Measurements from ENCODE around the gene MTMR12. TPM values are rescaled to one million over a fixed set of nuclear protein-coding genes. Genes with fewer than 3 reads are reported as not detected.
"Not testable (repeated sequence)": the region's sequence is repeated elsewhere in the genome, so short reads cannot be mapped to it uniquely, and the experiment has no call there.

The MTMR12 gene
- total RNA-seq, 1 experiment from 2014 or later: 12.1 TPM

DNA sequence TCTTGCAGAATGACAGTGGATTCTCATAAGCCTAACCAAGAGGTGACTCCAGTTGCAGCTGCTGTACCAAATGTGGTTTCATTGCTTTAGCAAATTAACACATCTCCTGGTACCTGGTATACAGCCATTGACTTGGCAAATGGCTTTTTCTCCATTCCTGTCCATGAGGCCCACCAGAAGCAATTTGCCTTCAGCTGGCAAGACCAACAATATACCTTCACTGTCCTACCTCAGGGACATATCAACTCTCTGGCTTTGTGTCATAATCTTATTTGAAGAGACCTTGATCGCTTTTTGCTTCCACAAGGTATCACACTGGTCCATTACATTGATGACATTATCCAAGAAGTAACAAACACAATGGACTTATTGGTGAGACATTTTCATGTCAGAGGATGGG is 22.8 kb downstream of the MTMR12 start:
- H3K4me3 ChIP-seq, DNase-seq, H3K27me3 ChIP-seq, H3K9me3 ChIP-seq: not testable (repeated sequence)
- peaks cover 15% of the 10 kb centered on the region for H3K36me3 ChIP-seq

DNA sequence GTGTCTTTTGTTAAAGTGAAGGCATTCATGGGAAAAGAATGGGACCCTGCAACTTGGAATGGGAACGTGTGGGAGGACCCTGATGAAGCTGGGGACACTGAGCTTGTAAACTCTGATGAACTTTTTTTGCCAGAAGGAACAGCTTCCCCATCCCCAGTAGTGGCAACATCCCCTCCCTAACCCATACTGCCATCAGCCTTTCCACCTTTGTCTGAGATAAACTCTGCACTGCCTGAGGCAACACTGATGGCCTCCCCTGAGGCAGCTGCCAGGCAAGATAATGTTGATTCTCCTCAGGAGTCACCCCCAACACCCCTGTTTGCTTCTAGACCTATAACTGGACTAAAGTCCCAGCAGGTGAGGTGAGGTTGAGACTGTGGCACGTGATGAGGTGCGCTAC is 24.6 kb downstream of the MTMR12 start:
- H3K36me3 ChIP-seq, DNase-seq, H3K9me3 ChIP-seq, H3K4me3 ChIP-seq, H3K27me3 ChIP-seq: not testable (repeated sequence)

DNA sequence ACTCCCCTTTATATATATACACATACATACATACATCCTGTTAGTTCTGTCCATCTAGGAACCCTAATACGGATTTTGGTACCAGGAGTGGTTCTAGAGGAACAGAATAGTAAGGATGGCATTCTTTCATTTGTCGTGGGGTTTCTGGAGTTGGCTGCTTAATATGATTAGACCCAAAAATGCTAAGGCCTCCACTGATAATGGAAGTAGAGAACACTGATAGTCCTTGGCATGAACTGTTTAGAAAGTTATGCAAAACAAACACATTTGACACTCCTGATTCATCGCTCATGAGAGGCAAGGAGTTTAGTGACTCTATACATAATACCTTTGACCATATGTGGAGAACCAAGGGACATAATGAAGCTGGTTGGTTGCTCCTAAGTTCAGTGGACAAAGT is 25.2 kb downstream of the MTMR12 start:
- not testable (repeated sequence) for H3K36me3 ChIP-seq

DNA sequence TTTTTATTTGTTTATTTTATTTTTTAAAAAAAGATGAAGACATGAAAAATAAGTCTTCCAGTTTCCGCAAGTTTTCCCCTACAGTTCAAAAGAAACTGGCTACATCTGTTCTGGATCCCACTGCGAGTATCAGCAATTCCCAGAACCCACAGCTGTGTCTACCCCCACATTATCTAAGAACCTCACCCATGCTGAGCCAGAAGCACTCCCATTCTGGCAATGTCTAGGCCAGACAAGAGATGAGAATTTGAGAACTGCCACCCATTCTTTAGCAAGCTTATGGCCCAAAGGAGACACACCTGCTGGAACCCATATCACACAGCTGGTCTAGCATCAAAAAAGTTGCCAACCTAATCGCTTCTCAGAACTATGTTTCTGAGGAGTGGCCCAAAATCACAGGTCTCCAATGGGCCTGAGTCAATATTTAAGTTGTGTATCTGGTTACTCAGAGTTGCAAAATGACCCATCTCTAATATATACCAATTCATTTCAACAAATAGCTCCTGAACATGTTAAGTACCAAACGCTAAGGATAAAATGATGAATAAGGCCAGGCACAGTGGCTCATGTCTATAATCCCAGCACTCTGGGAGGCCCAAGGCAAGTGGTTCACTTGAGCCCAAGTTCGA is 27.1 kb downstream of the MTMR12 start:
- DNase-seq: no peak
- Histone ChIP-seq H3K36me3 (peaks cover 3% of the 10 kb centered on the region), H3K9me3 (no peaks in the 10 kb centered on the region), H3K4me3 (no peak overlapping the region), H3K27me3 (no peaks in the 10 kb centered on the region)

More for the DNA sequence above, 25.2 kb downstream of the MTMR12 start:
- not testable (repeated sequence) for H3K4me3 ChIP-seq, DNase-seq, H3K9me3 ChIP-seq, H3K27me3 ChIP-seq

GRCh38 chr5:32283539-32284377 is 29.0 kb downstream of the MTMR12 start:
- Histone ChIP-seq H3K27me3 (no peaks in the 10 kb centered on the region), H3K9me3 (no peaks in the 10 kb centered on the region), H3K4me3 (no peak overlapping the region), H3K36me3 (peaks cover 3% of the 10 kb centered on the region)
- DNase-seq: peak; percentile 61

DNA sequence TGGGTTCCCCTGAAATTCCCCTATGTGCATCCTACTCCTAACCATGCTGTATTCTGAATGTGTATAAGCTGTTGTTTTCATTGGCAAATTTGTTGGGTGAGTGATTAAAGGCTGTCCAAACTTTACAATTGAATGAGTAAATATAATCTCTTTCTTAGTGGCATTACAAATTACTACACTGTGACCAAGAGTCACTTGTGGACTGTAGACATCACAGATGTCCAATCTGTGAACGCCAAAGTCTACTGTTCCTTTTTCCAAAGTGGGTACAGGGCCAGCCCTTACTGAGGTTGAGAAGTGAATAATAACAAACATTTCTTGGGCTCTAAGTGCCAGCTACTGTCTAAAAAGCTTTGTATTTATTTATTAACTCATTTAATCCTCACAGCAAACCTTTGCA is 29.7 kb downstream of the MTMR12 start:
- H3K36me3 ChIP-seq: peaks cover 3% of the 10 kb centered on the region
- H3K27me3 ChIP-seq: no peaks in the 10 kb centered on the region
- no peaks in the 10 kb centered on the region for H3K9me3 ChIP-seq
- DNase-seq: no peak
- H3K4me3 ChIP-seq: no peak overlapping the region

- DNase-seq: no peak
- H3K27me3 ChIP-seq: no peaks in the 10 kb centered on the region
- H3K4me3 ChIP-seq: no peak overlapping the region
- H3K9me3 ChIP-seq: no peaks in the 10 kb centered on the region
- peaks cover 3% of the 10 kb centered on the region for H3K36me3 ChIP-seq
Observed at GRCh38 chr5:32282633-32283032, 30.1 kb downstream of the MTMR12 start.

- H3K36me3 ChIP-seq, DNase-seq, H3K9me3 ChIP-seq, H3K4me3 ChIP-seq, H3K27me3 ChIP-seq: not testable (repeated sequence)
Observed at GRCh38 chr5:32281378-32282133, 31.2 kb downstream of the MTMR12 start.

GRCh38 chr5:32280656-32281081 is 32.1 kb downstream of the MTMR12 start:
- Histone ChIP-seq H3K36me3 (peaks cover 12% of the 10 kb centered on the region), H3K4me3 (no peak overlapping the region), H3K27me3 (no peaks in the 10 kb centered on the region), H3K9me3 (no peaks in the 10 kb centered on the region)
- DNase-seq: no peak

DNA sequence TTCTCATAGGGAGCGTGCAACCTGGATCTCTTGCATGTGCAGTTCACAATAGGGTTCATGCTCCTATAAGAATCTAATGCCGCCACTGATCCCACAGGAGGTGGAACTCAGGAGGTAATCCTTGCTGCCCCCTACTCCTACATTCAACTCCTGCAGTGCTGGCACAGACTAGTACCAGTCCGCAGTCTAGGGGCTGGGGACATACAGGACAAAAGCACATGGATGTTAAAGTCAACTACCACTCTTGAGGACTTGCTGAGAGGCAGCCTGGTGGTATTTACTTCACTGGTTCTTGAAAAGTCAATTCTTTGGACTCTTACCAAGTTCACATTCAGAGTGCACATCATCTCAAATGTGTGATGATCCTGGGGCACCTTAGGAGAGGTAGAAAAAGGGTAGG is 33.0 kb downstream of the MTMR12 start:
- Histone ChIP-seq H3K36me3 (peaks cover 13% of the 10 kb centered on the region), H3K27me3 (no peaks in the 10 kb centered on the region), H3K9me3 (no peaks in the 10 kb centered on the region), H3K4me3 (no peak overlapping the region)
- DNase-seq: no peak

DNA sequence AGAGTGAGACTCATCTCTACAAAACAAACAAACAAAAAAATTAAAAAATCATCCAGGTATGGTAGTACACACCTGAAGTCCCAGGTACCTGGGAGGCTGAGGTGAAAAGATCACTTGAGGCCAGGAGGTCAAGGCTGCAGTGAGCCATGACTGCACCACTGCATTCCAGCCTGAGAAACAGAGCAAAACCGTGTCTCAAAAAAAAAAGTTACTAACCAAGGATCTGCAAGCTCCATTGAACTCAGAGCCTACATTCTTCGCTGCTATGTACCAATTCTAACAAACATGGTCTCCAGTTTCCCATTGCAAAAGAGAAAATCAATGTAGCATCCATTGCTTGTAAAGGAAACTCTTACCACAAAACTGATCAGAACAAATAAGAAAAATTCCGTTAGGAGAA is 33.5 kb downstream of the MTMR12 start:
- H3K27me3 ChIP-seq: no peaks in the 10 kb centered on the region
- H3K4me3 ChIP-seq: no peak overlapping the region
- no peak for DNase-seq
- H3K36me3 ChIP-seq: peaks cover 13% of the 10 kb centered on the region
- no peaks in the 10 kb centered on the region for H3K9me3 ChIP-seq

- H3K27me3 ChIP-seq: no peaks in the 10 kb centered on the region
- no peak for DNase-seq
- no peaks in the 10 kb centered on the region for H3K9me3 ChIP-seq
- H3K36me3 ChIP-seq: peaks cover 13% of the 10 kb centered on the region
- H3K4me3 ChIP-seq: no peak overlapping the region
Observed at GRCh38 chr5:32278406-32278805, 34.3 kb downstream of the MTMR12 start.

- H3K36me3 ChIP-seq: peaks cover 16% of the 10 kb centered on the region
- H3K9me3 ChIP-seq: no peaks in the 10 kb centered on the region
- no peak for DNase-seq
- no peak overlapping the region for H3K4me3 ChIP-seq
- no peaks in the 10 kb centered on the region for H3K27me3 ChIP-seq
Observed at GRCh38 chr5:32277798-32278197, 34.9 kb downstream of the MTMR12 start.

GRCh38 chr5:32276173-32276853 is 36.4 kb downstream of the MTMR12 start:
- no peak for DNase-seq
- no peaks in the 10 kb centered on the region for H3K9me3 ChIP-seq
- H3K36me3 ChIP-seq: peaks cover 27% of the 10 kb centered on the region
- H3K27me3 ChIP-seq: no peaks in the 10 kb centered on the region
- no peak overlapping the region for H3K4me3 ChIP-seq

DNA sequence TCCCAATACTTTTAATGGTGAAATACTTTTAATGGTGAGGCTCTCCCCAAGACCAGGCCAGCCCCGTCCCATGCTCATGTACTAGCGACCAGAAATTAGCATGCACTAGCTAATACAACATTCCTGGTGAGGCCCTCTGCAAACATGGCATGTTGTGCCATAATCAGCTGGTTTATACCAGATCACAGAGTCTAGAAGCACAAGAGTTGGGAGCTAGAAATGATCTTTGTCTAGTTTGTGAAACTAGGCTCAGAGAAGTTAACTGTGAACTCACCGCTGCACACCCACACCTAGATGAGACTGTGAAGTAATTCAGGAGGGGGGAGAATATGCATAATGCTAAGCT is 37.4 kb downstream of the MTMR12 start:
- no peak for DNase-seq

DNA sequence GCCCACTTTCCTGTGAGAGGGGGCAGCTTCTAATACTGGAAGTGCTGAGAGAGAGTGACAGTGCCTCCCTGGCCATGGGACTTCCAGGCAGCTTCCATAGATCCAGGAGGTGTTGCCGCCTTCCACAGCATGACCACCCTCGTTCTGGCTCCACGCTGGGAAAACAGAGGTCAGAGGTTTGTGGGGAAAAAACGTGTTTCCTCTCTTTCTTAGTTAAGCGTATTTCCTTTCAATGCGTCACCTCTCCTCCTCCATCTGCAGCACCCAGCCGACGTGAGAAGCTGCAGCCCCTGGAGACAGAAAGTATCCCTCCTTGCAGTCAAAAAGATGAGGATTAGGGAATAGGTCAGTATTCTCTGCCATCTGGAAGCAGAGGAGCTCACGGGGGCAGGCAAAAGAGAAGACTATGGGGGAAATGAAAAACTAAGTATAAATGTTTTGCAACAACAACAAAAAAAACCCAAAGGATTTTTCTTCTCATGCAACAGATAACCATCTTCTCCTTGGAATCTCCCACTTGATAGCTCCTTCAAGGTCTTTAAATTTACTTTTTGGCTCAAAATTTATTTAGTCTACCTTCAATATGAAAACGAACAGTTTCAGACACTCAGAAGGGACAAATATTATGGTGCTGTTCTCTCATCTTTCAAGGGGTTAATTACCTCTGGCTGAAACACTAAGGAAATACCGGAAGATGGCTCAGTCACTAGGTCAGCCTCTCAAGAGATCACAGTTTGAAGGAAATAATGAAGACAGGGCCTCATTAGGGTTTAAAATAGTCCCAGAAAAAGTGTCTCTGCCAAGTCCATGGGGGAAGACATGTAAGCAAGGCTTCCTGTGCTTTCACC is 38.0 kb downstream of the MTMR12 start:
- no peak overlapping the region for H3K4me3 ChIP-seq
- no peak for DNase-seq

More for the DNA sequence above, 37.4 kb downstream of the MTMR12 start:
- H3K9me3 ChIP-seq: no peaks in the 10 kb centered on the region
- no peaks in the 10 kb centered on the region for H3K27me3 ChIP-seq
- peaks cover 36% of the 10 kb centered on the region for H3K36me3 ChIP-seq
- H3K4me3 ChIP-seq: no peak overlapping the region

More for the DNA sequence above, 38.0 kb downstream of the MTMR12 start:
- peaks cover 39% of the 10 kb centered on the region for H3K36me3 ChIP-seq
- H3K27me3 ChIP-seq: no peaks in the 10 kb centered on the region
- no peaks in the 10 kb centered on the region for H3K9me3 ChIP-seq
